Progenitor cell of endocrine pancreas (in vitro differentiated cells): ENCODE data around the gene SCFD2. TPM values are rescaled to one million over a fixed set of nuclear protein-coding genes. Genes with fewer than 3 reads are reported as not detected.

Experiments used
- DNase-seq: peaks from one replicate; pipeline ENCODE4 v3.0.0; 2021; ENCODE audit warnings: low spot score; ENCODE audit not compliant: unreplicated experiment
- H3K27ac Mint-ChIP-seq: 2 replicates; pipeline ENCODE4 v1.8.0; 2021; ENCODE audit warnings: mild to moderate bottlenecking, moderate library complexity, mixed read lengths
- H3K27me3 Mint-ChIP-seq: 2 replicates; pipeline ENCODE4 v1.8.0; 2021; ENCODE audit warnings: mixed read lengths
- H3K36me3 Mint-ChIP-seq: 2 replicates; pipeline ENCODE4 v1.8.0; 2022; ENCODE audit warnings: mixed read lengths; ENCODE audit not compliant: insufficient read depth
- H3K4me1 Mint-ChIP-seq: 2 replicates; pipeline ENCODE4 v1.8.0; 2021; ENCODE audit warnings: low read depth, mixed read lengths
- H3K4me3 Mint-ChIP-seq: 2 replicates; pipeline ENCODE4 v1.8.0; 2021; ENCODE audit warnings: low read depth, mild to moderate bottlenecking, moderate library complexity, mixed read lengths
- H3K9me3 Mint-ChIP-seq: 2 replicates; pipeline ENCODE4 v1.8.0; 2021; ENCODE audit warnings: low read depth, mixed read lengths
- CTCF ChIP-seq: fragments of 200-600 bp; sonication (generic); IDR thresholded peaks from one replicate; pipeline ENCODE4 v1.5.0; 2021; ENCODE audit warnings: antibody characterized with exemption, mild to moderate bottlenecking; ENCODE audit not compliant: unreplicated experiment
- total RNA-seq: library from RNA; stranded (reverse); gene quantifications from 2 replicates; pipeline ENCODE4 v1.2.1, GENCODE V29; 2021

The SCFD2 gene
- total RNA-seq, 1 donor from 2014 or later: 12.5 TPM

- no peak for TF ChIP-seq CTCF
Measured at GRCh38 chr4:52840531-52841370, 525.1 kb downstream of the SCFD2 start.

GRCh38 chr4:52838729-52839586, 526.9 kb downstream of the SCFD2 start:
- no peak for DNase-seq
- H3K9me3 Mint-ChIP-seq: no peaks in the 10 kb centered on the region
- no peak for TF ChIP-seq CTCF
- no peaks in the 10 kb centered on the region for H3K36me3 Mint-ChIP-seq
- H3K27ac Mint-ChIP-seq: no peak overlapping the region
- peaks cover 5% of the 10 kb centered on the region for H3K27me3 Mint-ChIP-seq
- H3K4me1 Mint-ChIP-seq: peaks cover 26% of the 10 kb centered on the region
- H3K4me3 Mint-ChIP-seq: no peak overlapping the region

More at GRCh38 chr4:52840531-52841370, 525.1 kb downstream of the SCFD2 start:
- no peak for DNase-seq
- Mint-ChIP-seq H3K27ac (no peak overlapping the region), H3K4me3 (no peak overlapping the region), H3K9me3 (no peaks in the 10 kb centered on the region), H3K36me3 (no peaks in the 10 kb centered on the region), H3K4me1 (peaks cover 24% of the 10 kb centered on the region), H3K27me3 (peaks cover 6% of the 10 kb centered on the region)

GRCh38 chr4:52837716-52838558, 527.9 kb downstream of the SCFD2 start:
- no peaks in the 10 kb centered on the region for H3K27me3 Mint-ChIP-seq
- no peak for DNase-seq
- TF ChIP-seq CTCF: no peak
- no peak overlapping the region for H3K4me3 Mint-ChIP-seq
- H3K9me3 Mint-ChIP-seq: no peaks in the 10 kb centered on the region
- H3K36me3 Mint-ChIP-seq: no peaks in the 10 kb centered on the region
- peaks cover 25% of the 10 kb centered on the region for H3K4me1 Mint-ChIP-seq
- peak overlapping the region; percentile 50 for H3K27ac Mint-ChIP-seq

- no peak for DNase-seq
- H3K4me3 Mint-ChIP-seq: no peak overlapping the region
- H3K4me1 Mint-ChIP-seq: peaks cover 20% of the 10 kb centered on the region
- H3K9me3 Mint-ChIP-seq: no peaks in the 10 kb centered on the region
- no peak for TF ChIP-seq CTCF
- H3K36me3 Mint-ChIP-seq: no peaks in the 10 kb centered on the region
- no peak overlapping the region for H3K27ac Mint-ChIP-seq
- peaks cover 5% of the 10 kb centered on the region for H3K27me3 Mint-ChIP-seq
Measured at GRCh38 chr4:52836678-52837077, 529.2 kb downstream of the SCFD2 start.
